GM19023 (cell line): ENCODE data around the gene IRF4.

ENCODE experiments used
- ATAC-seq: cut with Tn5 transposase; IDR thresholded peaks from one replicate; pipeline ENCODE4 v1.9.1; 2021; ENCODE audit warnings: mild to moderate bottlenecking, moderate library complexity; ENCODE audit not compliant: unreplicated experiment

The IRF4 gene

DNA sequence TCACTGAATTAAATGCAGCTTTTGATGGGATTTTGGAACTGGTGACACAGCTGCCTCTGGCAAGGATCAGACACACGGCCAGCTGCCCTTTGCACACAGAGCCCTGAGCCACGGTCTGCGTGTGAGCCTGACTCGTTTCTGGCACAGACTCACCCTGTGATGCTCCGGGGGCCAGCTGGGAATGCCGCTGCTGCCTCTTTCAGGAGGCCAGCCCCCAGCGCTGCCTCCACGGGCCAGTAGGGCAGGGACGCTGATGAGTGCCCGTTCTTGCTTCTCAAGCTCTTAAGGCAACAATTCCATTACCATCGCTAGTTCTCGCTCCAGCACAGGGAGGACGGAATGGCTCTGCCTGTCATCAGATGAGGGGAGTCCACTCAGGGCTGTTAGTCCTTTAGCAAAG is 61.6 kb downstream of the IRF4 start:
- ATAC-seq: no peak

DNA sequence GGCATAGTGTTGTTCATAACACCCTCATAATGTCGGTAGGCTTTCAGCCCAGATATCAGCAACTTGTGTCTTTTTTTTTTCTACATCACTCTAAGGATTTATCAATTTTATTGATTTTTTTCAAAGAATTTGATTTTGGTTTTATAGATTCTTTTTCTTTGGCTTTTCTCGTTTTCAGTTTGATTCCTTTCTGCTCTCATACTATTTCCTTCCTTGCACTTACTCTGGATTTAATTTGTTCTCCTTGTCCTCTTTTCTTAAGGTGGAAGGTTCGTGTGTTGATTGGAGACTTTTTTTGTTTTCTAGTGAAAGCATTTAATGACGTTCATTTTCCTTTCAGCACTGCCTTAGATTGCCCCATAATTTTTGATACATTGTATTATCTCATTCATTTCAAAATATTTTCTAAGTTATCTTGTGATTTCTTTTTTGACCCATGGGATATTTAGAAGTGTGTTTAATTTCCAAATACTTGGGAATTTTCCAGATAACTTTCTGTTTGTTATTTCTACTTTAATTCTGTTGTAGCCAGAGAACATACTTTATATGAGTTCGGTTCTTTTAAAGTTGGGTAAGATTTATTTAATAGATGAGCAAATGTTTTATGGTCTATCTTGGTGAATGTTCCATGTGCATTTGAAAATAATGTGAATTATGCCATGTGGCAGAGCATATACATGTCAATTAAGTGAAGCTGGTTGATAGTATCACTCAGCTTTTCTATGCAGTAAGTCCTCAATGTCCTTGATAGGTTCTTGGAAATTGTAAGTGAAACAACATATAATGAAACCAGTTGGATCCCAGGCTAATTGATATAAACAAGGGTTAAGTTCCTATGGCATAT is 62.8 kb downstream of the IRF4 start:
- ATAC-seq: no peak

DNA sequence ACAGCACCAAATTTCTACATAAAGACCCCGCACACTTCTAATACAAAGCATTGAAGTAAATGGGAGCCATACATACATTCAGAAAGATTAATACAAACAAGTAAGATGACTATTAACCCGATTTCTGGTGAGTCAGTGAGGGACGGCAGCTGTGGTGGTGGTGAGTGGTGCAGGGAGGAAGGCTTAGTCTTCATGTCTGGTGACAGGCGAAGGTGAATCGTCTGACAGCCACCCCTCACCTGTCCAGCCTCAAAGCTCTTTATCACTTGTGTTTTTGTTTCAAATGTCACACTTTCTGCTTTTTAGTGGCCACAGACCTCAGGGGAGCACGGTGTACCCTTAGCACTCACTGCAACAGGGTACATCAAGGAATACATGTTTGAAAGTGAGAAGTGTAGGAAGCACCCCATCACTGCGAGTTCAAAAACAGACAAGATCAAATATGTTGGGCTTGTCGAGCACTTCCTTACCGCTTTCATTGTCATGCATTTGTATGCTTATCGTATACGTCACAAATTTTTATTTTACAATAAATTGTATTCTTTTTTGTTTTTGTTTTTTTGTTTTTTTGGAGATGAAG is 63.5 kb downstream of the IRF4 start:
- no peak for ATAC-seq

DNA sequence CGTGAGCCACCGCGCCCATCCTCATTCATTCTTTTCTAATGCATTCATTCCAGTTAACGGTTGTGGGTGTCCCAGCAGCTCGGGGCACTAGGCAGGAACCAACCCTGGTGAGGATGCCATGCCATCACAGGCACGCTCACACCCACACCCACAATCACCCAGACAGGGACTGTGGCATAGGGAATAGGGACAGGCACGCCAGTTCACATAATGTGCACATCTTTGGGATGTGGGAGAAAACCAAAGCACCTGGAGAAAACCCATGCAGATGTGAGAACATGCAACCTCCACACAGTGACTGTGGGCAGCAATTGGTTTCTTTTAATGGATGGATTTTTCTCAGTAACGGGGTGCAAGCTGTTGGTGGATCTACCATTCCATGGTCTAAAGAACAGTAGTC is 64.3 kb downstream of the IRF4 start:
- ATAC-seq: no peak

DNA sequence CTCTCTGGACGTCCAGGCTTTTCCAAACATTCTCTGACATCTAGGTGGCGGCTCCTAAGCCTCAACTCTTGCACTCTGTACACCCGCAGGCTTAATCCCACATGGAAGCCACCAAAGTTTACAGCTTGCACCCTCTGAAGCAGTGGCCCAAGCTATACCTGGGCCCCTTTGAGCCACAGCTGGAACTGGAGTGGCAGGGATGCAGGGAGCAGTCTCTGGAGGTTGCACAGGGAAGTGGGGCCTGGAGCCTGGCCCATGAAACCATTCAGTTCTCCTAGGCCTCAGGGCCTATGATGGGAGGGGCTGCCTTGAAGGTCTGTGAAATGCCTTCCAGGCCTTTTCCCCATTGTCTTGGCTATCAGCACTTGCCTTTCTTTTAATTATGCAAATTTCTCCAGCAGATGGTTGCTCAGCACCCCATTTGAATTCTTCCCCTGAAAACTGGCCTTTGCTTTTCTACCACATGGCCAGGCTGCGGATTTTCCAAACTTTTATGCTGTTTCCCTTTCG is 64.9 kb downstream of the IRF4 start:
- ATAC-seq: no peak

DNA sequence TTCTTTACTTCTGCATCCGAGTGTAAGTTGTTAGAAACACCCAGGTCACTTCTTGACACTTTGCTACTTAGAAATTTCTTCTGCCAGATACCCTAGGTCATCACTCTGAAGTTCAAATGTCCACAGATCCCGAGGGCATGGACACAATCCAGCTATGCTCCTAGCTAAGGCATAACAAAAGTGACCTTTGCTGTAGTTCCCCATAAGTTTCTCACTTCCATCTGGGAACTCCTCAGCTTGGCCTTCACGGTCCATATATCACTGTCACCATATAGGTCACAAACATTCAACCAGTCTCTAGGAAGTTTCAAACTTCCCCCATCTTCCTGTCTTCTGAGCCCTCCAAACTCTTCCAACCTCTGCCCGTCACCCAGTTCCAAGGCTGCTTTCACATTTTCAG is 65.3 kb downstream of the IRF4 start:
- no peak for ATAC-seq
